ENCODE results near the gene USP35.

Gene USP35, protein sequence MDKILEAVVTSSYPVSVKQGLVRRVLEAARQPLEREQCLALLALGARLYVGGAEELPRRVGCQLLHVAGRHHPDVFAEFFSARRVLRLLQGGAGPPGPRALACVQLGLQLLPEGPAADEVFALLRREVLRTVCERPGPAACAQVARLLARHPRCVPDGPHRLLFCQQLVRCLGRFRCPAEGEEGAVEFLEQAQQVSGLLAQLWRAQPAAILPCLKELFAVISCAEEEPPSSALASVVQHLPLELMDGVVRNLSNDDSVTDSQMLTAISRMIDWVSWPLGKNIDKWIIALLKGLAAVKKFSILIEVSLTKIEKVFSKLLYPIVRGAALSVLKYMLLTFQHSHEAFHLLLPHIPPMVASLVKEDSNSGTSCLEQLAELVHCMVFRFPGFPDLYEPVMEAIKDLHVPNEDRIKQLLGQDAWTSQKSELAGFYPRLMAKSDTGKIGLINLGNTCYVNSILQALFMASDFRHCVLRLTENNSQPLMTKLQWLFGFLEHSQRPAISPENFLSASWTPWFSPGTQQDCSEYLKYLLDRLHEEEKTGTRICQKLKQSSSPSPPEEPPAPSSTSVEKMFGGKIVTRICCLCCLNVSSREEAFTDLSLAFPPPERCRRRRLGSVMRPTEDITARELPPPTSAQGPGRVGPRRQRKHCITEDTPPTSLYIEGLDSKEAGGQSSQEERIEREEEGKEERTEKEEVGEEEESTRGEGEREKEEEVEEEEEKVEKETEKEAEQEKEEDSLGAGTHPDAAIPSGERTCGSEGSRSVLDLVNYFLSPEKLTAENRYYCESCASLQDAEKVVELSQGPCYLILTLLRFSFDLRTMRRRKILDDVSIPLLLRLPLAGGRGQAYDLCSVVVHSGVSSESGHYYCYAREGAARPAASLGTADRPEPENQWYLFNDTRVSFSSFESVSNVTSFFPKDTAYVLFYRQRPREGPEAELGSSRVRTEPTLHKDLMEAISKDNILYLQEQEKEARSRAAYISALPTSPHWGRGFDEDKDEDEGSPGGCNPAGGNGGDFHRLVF

GRCh38 chr11:78188286-78189173, at the start of gene USP35, which contains the start of gene KCTD21:
TSS of gene USP35 (plus strand) at chr11:78188919. CDS start at chr11:78196246, 7,327 bp downstream.
TSS of gene KCTD21 (minus strand) at chr11:78188626. CDS start at chr11:78174554, 14,072 bp downstream.
- FAIRE-seq (peak; percentile 96), DNase-seq (ENCODE audit: low spot score) (peak; percentile 100)

- DNase-seq (ENCODE audit: low spot score) (peak; percentile 100), FAIRE-seq (no peak)
Observed at GRCh38 chr11:78139422-78140391, 49.0 kb upstream of the USP35 start, which contains the start of gene ALG8. TSS of gene ALG8 (minus strand) at chr11:78139626. CDS start at chr11:78139588, 38 bp downstream.

DNA sequence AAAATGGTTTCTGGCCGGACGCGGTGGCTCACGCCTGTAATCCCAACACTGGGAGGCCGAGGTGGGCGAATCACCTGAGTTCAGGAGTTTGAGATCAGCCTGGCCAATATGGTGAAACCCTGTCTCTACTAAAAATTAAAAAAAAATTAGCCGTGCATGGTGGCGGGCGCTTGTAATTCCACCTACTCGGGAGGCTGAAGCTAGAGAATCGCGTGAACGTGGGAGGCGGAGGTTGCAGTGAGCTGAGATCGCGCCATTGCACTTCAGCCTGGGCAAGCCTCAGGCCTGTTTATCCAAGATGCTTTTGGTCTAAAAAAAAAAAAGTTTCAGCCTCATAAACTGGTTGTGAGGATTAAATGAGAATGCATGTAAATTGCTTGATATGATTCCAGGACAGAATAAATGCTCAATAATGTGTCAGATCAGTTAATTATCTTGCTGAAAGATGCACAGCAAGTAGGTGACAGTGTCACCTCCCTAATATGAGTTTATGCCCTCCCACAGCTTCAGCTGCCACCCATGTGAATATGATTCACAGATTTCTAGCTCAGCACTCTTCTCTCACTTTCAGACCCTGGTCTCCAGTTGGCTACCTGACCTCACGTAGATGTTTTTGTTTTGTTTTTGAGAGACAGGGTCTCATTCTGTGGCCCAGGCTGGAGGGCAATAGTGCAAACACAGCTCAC, 48.2 kb upstream of the USP35 start:
- FAIRE-seq (no peak), DNase-seq (ENCODE audit: low spot score) (no peak)

- DNase-seq (ENCODE audit: low spot score) (no peak), FAIRE-seq (no peak)
Observed at GRCh38 chr11:78145511-78146025, 43.2 kb upstream of the USP35 start.

- no peak for FAIRE-seq
- no peak for DNase-seq (ENCODE audit: low spot score)
Observed at GRCh38 chr11:78147807-78148206, 40.9 kb upstream of the USP35 start.

GRCh38 chr11:78149646-78150045, 39.1 kb upstream of the USP35 start:
- DNase-seq (ENCODE audit: low spot score) (no peak), FAIRE-seq (no peak)

- no peak for DNase-seq (ENCODE audit: low spot score)
- no peak for FAIRE-seq
Observed at GRCh38 chr11:78150346-78150745, 38.4 kb upstream of the USP35 start.

DNA sequence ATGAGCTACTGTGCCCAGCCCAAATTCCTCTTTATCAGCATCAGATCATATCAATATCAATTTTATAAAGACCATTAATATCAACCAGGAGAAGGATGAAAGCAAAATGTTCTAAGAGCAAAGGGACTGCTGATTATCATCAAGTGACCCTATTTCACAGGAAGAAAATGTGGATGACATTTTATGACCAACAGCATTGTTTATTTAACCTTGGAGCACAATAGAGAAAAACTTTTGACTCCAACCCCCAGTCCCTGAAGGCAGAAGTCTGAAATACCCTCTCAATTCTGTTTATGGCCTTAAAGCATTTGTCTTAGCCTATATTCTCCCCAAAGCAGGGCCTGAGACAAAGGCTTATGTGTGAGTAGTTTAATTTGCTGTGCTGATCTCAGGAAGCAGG, 38.0 kb upstream of the USP35 start:
- no peak for FAIRE-seq
- DNase-seq (ENCODE audit: low spot score), result no peak

GRCh38 chr11:78151804-78152203, 36.9 kb upstream of the USP35 start:
- DNase-seq (ENCODE audit: low spot score) (no peak), FAIRE-seq (no peak)

DNA sequence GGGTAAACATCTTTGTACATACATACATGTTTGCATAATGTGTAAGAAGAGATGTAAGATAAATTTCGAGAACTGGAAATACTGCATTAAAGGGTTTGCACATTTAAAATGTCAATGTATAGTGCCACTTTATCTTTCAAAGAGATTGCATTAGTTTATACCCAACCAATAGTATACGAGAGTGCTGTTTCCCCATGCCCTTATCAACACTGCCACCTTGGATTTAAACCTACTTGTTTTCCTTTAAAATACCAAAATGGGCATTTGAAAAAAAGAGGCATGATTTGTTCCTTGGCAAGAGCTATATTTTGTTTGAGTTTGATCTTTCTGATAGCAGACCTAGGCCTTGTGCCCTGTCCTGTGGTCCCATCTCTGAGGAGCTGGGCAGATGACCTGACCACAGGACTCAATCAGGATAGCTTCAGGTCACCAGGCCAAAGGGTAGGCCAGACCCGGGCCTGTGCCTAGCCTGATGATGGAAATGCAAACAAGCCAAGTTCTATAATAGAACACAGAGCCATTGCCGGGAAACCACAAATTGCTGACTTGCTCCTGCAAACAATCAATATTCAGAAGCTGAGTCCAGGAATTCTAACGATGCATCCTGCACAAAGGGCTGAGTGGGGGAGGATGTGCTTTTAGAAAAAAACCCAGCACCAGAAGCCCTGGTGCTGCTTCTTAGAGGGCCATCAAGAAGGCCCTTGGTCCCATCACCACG, 32.4 kb upstream of the USP35 start:
- FAIRE-seq, result no peak

DNA sequence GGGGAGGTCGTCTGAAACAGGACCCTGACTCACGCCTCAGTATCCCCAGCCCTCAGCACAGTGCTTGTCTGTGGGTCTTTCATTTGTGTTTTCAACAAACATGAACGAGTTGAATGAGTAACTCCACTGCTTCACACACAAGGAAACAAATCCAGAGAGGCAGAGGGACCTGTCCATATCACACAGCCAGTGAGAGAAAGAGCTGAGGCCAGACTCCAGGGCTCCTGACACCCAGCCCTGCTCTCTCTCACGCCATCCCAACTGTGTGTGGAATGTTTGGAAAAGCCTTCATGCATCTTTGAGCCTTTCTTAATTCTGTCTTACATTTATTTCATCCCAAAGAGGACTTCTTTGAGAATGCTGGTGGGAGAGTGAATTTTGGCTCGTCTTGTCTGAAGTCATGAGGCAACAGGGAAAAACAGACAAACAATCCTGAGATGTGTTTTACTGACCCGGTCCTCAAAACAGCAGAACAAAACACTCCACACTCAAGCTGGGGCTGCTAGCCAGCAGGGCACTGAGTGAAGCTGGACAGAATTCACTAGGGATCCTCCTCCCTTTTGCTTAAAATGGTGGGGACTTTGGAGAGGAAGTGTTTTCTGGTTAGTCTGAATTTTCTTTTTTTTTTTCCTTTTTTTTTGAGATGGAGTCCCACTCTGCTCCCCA, 29.6 kb upstream of the USP35 start:
- DNase-seq (ENCODE audit: low spot score), result no peak
- no peak for FAIRE-seq

More for the DNA sequence above, 32.4 kb upstream of the USP35 start:
- DNase-seq (ENCODE audit: low spot score), result no peak

DNA sequence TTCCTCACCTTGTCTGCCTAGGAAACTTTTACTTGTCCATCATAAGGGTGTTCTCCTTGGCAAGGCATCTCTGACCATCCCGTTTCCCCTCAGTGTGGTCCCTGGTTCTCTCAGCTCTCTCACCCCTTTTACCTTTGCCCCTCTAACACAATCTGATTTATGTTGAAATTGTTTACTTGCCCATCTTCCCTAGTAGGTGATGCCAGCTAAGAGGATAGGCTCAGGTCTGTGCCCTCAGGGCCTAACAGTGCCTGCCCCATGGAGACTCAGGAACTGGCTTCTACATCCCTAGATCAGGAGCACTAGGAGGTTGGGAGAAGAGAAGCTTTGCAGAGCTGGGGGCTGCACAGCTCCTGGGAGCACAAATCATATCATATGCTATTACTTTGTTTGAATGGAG, 28.2 kb upstream of the USP35 start:
- DNase-seq (ENCODE audit: low spot score) (no peak), FAIRE-seq (peak; percentile 13)

DNA sequence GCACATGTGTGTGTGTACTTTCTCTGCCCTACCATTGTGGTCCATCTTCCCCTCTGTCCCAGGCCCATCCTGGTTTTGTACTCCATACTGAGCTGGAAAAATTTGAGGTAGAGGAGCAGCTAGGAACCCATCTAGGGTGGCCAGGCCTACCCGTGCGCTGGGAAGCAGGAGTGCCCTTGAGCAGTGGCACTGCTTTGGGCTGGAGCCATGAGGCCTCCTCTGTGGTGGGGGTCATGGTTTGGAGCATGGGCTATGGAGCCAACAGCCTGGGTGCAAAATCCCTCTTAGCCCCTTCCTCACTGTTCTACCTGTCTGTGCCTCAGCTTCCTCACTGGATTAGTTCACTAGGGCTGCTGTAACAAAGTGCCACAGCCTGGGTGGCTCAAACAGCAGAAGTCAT, 27.4 kb upstream of the USP35 start:
- FAIRE-seq, result peak; percentile 32
- DNase-seq (ENCODE audit: low spot score), result no peak

DNA sequence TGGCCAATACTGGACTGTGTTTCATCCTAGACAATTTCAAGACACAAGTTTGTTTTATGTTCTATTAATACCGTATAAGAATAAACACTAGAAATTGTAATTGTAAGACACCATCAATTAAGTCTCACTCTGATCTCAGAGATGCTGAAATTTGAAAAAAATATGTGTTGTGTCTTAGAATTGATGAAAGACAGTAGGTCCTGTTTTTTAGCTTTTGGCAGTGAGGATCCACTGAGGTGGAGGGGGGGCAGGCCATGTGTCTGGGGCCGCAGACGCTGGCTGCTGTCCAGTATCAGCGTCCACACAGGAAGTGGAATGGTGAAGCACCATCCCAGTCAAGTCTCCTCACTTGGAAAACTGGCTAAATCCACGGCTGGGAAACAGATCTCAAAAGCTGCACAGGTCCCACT, 26.8 kb upstream of the USP35 start:
- DNase-seq (ENCODE audit: low spot score) (no peak), FAIRE-seq (no peak)

- no peak for FAIRE-seq
Observed at GRCh38 chr11:78163828-78164227, 24.9 kb upstream of the USP35 start.

GRCh38 chr11:78164471-78164870, 24.2 kb upstream of the USP35 start:
- FAIRE-seq, result no peak
- no peak for DNase-seq (ENCODE audit: low spot score)

More at GRCh38 chr11:78163828-78164227, 24.9 kb upstream of the USP35 start:
- no peak for DNase-seq (ENCODE audit: low spot score)

DNA sequence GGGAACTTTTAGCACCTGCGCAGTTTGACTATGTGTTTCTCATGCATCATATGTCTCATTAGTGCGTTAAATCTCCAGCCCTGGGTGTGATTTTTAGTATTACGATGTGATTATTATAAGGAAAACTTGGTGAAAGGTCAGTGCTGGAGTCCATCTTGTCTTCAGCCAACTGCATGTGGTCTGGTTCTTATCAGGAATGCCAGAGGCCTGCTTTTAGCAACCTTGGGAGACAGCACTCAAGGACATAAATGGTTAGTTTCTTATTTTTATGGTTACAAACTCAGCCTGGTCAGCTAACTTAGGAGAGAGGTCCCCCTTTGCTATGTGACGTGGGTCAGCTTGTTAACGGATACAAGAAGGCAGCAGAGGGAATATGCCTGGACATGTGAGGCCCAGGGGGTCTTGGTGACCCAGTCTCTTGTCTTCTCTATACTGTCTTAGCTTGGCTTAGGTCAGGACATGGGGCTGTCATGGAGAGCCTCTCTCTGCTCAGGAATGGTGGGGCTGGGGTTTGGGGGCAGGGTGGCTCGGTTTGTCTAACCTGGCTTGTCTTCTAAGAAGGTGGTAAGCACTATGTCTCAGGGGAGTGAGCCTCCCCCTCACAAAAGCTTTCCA, 21.8 kb upstream of the USP35 start:
- no peak for FAIRE-seq
- no peak for DNase-seq (ENCODE audit: low spot score)

Data from urothelium cell line (cell line).